ENCODE results near the gene FUT6. TPM values are rescaled to one million over a fixed set of nuclear protein-coding genes. Genes with fewer than 3 reads are reported as not detected.

The FUT6 gene
- total RNA-seq, 3 donors from 2014 or later: 0.73 to 4.3 TPM; not detected in 1

- Histone ChIP-seq H3K9me3 (no peaks in the 10 kb centered on the region), H3K27me3 (peaks cover 4 to 9% of the 10 kb centered on the region in 2 donors), H3K27ac (peak within 1 kb of the TSS; percentile 52 to 62), H3K36me3 (no peaks in the 10 kb centered on the region), H3K4me1 (no peaks in the 10 kb centered on the region), H3K4me3 (peak within 1 kb of the TSS; percentile 11 to 65 (median 54))
- intact Hi-C loops (cut with DNase I; ENCODE audit: low total_unique reads): loop anchor here (10.0 kb wide), 1 partner anchor 100 kb away; the partner anchor contains the start of genes NDUFA11 and VMAC
- TF ChIP-seq POLR2A (IDR thresholded peaks at IDR 0.05) (no peak), CTCF (IDR thresholded peaks at IDR 0.05) (no peak), POLR2AphosphoS5 (IDR thresholded peaks at IDR 0.05) (no peak)
- DNase-seq (ENCODE audit: low spot score in 2 of 2): no peak
Measured at GRCh38 chr19:5804516-5805461, 34.7 kb downstream of the FUT6 start, which contains the start of gene NRTN. Gene NRTN (plus strand): TSS chr19:5805067. CDS start chr19:5824166, 19,099 bp downstream.

- H3K36me3 ChIP-seq: no peaks in the 10 kb centered on the region
- intact Hi-C loops (cut with DNase I; ENCODE audit: low total_unique reads): loop anchor here (10.0 kb wide), 1 partner anchor 101 kb away; the partner anchor contains the start of genes NDUFA11 and VMAC
- H3K4me1 ChIP-seq: no peaks in the 10 kb centered on the region
- DNase-seq (ENCODE audit: low spot score in 2 of 2): peak; percentile 83 to 85
- H3K27ac ChIP-seq: peak overlapping the region in 1 of 2 donors; percentile 33
- H3K27me3 ChIP-seq: peaks cover 4 to 9% of the 10 kb centered on the region in 2 donors
- H3K9me3 ChIP-seq: no peaks in the 10 kb centered on the region
- H3K4me3 ChIP-seq: peak overlapping the region; percentile 11 to 65 (median 54)
- TF ChIP-seq POLR2A (IDR thresholded peaks at IDR 0.05) (no peak), CTCF (IDR thresholded peaks at IDR 0.05) (peak; percentile 54 to 87 (median 78))
Measured at GRCh38 chr19:5803752-5804515, 35.6 kb downstream of the FUT6 start.

- intact Hi-C loops (cut with DNase I; ENCODE audit: low total_unique reads): loop anchor here (10.0 kb wide), 1 partner anchor 101 kb away; the partner anchor contains the start of genes NDUFA11 and VMAC
Measured at GRCh38 chr19:5803441-5803751, 36.1 kb downstream of the FUT6 start.

GRCh38 chr19:5801796-5802619 lies 37.5 kb downstream of the FUT6 start:
- Histone ChIP-seq H3K9me3 (no peaks in the 10 kb centered on the region), H3K27me3 (peaks cover 4 to 9% of the 10 kb centered on the region in 2 donors), H3K4me3 (no peak overlapping the region), H3K27ac (no peak overlapping the region), H3K4me1 (no peaks in the 10 kb centered on the region), H3K36me3 (no peaks in the 10 kb centered on the region)
- TF ChIP-seq POLR2AphosphoS5 (IDR thresholded peaks at IDR 0.05) (no peak), POLR2A (IDR thresholded peaks at IDR 0.05) (no peak), CTCF (IDR thresholded peaks at IDR 0.05) (no peak)
- intact Hi-C loops (cut with DNase I; ENCODE audit: low total_unique reads): loop anchor here (10.0 kb wide), 1 partner anchor 103 kb away; the partner anchor contains the start of genes NDUFA11 and VMAC
- no peak for DNase-seq (ENCODE audit: low spot score in 2 of 2)

More at GRCh38 chr19:5803441-5803751, 36.1 kb downstream of the FUT6 start:
- Histone ChIP-seq H3K4me1 (no peaks in the 10 kb centered on the region), H3K4me3 (peak overlapping the region; percentile 11 to 65 (median 54)), H3K36me3 (no peaks in the 10 kb centered on the region), H3K27me3 (peaks cover 4 to 9% of the 10 kb centered on the region in 2 donors), H3K9me3 (no peaks in the 10 kb centered on the region), H3K27ac (no peak overlapping the region)
- TF ChIP-seq CTCF (IDR thresholded peaks at IDR 0.05): no peak
- no peak for TF ChIP-seq POLR2AphosphoS5 (IDR thresholded peaks at IDR 0.05)
- no peak for TF ChIP-seq POLR2A (IDR thresholded peaks at IDR 0.05)
- no peak for DNase-seq (ENCODE audit: low spot score in 2 of 2)
